Endothelial cell of umbilical vein (primary cell): ENCODE results near the gene ASB11.
A peak's percentile ranks its signal among the peaks of the same experiment; 100 is the strongest.

Experiments used
- EZH2 ChIP-seq: IDR thresholded peaks from 2 replicates; pipeline ENCODE4 v1.6.1; 2012; ENCODE audit warnings: borderline replicate concordance, low read depth, mild to moderate bottlenecking, moderate library complexity, low read length, inconsistent platforms; ENCODE audit not compliant: severe bottlenecking
- FOS ChIP-seq: IDR thresholded peaks from 2 replicates; pipeline ENCODE4 v1.6.1; 2011; ENCODE audit warnings: mild to moderate bottlenecking, low read length, moderate library complexity, borderline replicate concordance; ENCODE audit not compliant: insufficient read depth
- GATA2 ChIP-seq: IDR thresholded peaks from 2 replicates; pipeline ENCODE4 v1.7.0; 2011; ENCODE audit warnings: low read depth, mild to moderate bottlenecking, moderate library complexity, mixed read lengths, low read length; ENCODE audit not compliant: insufficient read length, insufficient read depth
- JUN ChIP-seq: IDR thresholded peaks from 2 replicates; pipeline ENCODE4 v1.6.1; 2011; ENCODE audit warnings: borderline replicate concordance, low read depth; ENCODE audit not compliant: insufficient read length, insufficient read depth
- MYC ChIP-seq: IDR thresholded peaks from one replicate; pipeline ENCODE4 v1.6.1; 2011; ENCODE audit warnings: mild to moderate bottlenecking, low read depth, low read length
- POLR2A ChIP-seq: IDR thresholded peaks from 2 replicates; pipeline ENCODE4 v1.6.1; 2012; ENCODE audit warnings: low read depth, mild to moderate bottlenecking, control low read depth, low read length
- POLR2AphosphoS5 ChIP-seq: IDR thresholded peaks from 2 replicates; pipeline ENCODE4 v1.6.1; 2012; ENCODE audit warnings: low read depth, mild to moderate bottlenecking, control low read depth, low read length, moderate library complexity; ENCODE audit not compliant: insufficient read depth
- TF ChIP-seq, protein P1 (sequence below), 2 donors: IDR thresholded peaks; 1 replicate in 1 of 2; 2 replicates in 1 of 2; pipeline ENCODE4 v1.5.1; 2011; ENCODE audit warnings: low read length in 2 of 2, mild to moderate bottlenecking in 2 of 2, moderate library complexity in 2 of 2, control low read depth in 1 of 2, inconsistent platforms in 1 of 2, low read depth in 1 of 2; ENCODE audit not compliant: insufficient read depth in 1 of 2; ENCODE audit errors: extremely low read depth in 1 of 2
- TF ChIP-seq, protein P2 (sequence below): IDR thresholded peaks from 2 replicates; pipeline ENCODE4 v1.6.1; 2011; ENCODE audit not compliant: insufficient read depth, insufficient read length

DNA sequence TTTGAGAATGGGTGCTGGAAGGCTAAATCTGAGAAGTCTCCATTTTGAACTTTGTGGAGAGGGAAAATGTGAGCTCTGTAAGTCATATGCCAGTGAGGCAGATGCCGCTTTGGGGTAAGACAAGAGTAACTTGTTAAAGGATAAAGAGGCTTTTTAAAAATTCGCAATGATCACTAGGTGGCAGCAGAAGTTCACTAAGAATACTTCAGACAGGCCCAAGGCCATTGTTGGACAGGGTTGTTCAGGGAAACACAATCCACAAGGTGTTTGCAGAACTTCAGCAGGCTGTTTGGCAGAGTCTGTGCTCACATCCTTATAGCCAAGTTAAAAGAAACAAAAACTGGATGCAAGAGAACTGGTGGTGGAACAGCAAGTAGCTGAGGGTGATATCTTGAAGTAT lies 33.6 kb upstream of the ASB11 start:
- TF ChIP-seq POLR2A = no peak
- no peak for TF ChIP-seq POLR2AphosphoS5
- TF ChIP-seq, protein P1, sequence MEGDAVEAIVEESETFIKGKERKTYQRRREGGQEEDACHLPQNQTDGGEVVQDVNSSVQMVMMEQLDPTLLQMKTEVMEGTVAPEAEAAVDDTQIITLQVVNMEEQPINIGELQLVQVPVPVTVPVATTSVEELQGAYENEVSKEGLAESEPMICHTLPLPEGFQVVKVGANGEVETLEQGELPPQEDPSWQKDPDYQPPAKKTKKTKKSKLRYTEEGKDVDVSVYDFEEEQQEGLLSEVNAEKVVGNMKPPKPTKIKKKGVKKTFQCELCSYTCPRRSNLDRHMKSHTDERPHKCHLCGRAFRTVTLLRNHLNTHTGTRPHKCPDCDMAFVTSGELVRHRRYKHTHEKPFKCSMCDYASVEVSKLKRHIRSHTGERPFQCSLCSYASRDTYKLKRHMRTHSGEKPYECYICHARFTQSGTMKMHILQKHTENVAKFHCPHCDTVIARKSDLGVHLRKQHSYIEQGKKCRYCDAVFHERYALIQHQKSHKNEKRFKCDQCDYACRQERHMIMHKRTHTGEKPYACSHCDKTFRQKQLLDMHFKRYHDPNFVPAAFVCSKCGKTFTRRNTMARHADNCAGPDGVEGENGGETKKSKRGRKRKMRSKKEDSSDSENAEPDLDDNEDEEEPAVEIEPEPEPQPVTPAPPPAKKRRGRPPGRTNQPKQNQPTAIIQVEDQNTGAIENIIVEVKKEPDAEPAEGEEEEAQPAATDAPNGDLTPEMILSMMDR (IDR thresholded peaks at IDR 0.05; ENCODE audit: extremely low read depth in 1 of 2, insufficient read depth in 1 of 2, low read depth in 1 of 2, low read length in 2 of 2) = peak; percentile 15 to 38
- no peak for TF ChIP-seq JUN
- TF ChIP-seq, protein P2, sequence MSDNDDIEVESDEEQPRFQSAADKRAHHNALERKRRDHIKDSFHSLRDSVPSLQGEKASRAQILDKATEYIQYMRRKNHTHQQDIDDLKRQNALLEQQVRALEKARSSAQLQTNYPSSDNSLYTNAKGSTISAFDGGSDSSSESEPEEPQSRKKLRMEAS = no peak
- no peak for TF ChIP-seq EZH2
- no peak for TF ChIP-seq MYC
- no peak for TF ChIP-seq GATA2
- no peak for TF ChIP-seq FOS
